ENCODE results near the gene CLEC12A.
"Not testable (repeated sequence)": the region's sequence is repeated elsewhere in the genome, so short reads cannot be mapped to it uniquely, and the experiment has no call there.

Gene CLEC12A

DNA sequence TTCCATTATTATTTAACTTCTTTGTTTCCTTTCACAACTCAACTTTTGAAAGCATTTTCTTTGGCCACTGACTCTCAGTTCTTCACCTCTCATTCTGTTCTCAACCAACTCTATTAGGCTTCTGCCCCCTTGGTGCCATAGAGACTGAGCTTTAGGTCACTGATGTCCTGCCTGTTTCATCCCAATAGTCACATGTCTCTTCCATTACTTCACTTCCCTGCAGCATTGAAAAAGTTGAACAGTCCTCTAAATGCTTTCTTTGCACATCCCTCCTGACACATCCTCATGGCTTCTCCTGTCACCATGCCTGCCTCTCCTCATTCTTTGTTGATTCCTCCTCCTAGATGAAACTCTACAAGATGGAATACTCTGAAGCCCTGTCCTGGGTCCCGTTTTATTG, 2.7 kb downstream of the CLEC12A start:
- DNase-seq (ENCODE audit: low read depth), result no peak

DNA sequence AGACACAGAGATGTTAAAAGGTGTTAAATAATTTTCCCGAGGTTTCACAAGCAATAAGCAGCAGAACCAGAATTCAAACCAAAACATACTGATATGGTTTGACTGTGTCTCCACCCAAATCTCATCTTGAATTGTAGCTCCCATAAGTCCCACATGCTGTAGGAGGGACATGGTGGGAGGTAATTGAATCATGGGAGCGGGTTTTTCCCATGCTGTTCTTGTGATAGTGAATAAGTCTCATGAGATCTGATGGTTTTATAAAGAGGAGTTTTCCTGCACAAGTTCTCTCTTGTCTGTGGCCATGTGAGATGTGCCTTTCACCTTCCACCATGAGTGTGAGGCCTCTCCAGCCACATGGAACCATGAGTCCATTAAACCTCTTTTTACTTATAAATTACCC, 3.5 kb downstream of the CLEC12A start:
- not testable (repeated sequence) for DNase-seq (ENCODE audit: low read depth)

DNA sequence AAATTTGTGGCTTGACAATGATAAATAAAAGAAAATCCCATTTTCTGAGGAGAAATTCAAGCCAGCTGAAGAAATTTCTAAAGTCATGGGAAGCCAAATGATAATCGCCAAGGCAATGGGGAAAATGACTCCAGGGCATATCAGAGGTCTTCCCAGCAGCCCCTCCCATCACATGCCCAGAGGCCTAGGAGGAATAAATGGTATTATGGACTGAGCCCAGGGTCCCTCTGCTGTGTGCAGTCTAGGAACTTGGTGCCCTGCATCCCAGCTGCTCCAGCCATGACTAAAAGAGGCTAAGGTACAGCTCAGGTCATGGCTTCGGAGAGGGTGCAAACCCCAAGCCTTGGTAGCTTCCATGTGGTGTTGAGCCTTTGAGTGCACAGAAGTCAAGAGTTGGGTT, 4.4 kb downstream of the CLEC12A start:
- DNase-seq (ENCODE audit: low read depth), result no peak

DNA sequence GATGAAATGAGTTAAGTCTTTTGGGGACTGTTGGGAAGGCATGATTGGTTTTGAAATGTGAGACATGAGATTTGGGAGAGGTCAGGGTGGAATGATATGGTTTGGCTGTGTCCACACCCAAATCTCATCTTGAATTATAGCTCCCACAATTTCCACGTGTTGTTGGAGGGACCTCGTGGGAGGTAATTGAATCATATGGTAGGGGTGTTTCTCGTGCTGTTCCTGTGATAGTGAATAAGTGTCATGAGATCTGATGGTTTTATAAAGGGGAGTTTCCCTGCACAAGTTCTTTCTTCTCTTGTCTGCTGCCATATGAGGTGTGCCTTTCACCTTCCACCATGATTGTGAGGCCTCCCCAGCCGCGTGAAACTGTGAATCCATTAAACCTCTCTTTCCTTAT, 5.4 kb downstream of the CLEC12A start:
- not testable (repeated sequence) for DNase-seq (ENCODE audit: low read depth)

DNA sequence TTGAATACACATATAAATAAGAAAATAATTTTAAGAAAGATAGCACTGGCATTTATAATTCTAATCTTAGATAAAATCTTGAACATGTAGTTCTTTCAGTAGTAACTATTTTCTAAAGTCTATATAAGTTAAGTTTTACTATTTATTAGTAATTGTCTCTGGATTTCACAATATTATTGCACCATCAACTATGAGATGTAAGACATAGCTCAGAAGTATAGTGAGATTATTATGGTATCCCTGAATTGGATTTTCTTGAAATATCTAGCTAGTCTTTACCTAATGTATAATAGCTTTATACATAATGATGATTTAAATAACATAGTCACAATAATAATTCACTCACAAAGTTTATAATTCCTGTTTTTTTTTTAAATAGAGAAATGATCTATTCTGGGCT, 6.7 kb downstream of the CLEC12A start:
- no peak for DNase-seq (ENCODE audit: low read depth)

DNA sequence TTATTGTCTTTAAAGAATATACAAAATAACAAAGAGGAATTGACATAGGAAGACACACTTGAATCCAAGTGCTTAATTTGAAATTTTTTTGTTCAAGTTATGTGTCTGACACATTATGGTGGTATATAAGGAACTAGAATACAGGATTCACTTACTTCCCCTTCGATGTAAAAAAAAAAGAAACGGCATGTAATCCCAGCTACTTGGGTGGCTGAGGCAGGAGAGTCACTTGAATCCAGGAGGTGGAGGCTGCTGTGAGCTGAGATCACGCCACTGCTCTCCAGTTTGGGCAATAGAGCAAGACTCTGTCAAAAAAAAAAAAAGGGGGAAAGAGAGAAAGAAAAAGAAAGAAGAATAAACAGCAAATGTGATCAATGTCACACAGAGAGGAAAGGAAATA, 8.9 kb downstream of the CLEC12A start:
- DNase-seq (ENCODE audit: low read depth), result no peak

DNA sequence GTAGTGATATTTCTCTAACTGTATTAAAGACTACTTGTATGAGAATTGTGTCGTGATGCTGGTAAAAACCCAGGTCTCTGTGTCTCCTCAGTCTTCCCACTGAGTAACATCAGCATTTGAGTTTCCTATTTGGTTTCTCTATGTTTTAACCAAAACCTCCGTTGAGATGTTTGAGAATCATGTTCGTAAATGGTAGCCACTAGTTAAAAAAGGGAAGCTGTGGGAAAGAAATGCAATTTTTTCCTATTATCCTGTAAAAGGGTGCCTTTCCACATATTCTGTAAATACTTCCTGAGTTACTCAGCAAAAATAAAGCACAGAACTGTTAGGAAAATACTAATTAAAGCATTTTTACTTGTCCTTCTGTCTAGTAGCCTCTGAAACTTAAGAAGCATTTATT, 20.7 kb downstream of the CLEC12A start:
- DNase-seq (ENCODE audit: low read depth), result no peak

DNA sequence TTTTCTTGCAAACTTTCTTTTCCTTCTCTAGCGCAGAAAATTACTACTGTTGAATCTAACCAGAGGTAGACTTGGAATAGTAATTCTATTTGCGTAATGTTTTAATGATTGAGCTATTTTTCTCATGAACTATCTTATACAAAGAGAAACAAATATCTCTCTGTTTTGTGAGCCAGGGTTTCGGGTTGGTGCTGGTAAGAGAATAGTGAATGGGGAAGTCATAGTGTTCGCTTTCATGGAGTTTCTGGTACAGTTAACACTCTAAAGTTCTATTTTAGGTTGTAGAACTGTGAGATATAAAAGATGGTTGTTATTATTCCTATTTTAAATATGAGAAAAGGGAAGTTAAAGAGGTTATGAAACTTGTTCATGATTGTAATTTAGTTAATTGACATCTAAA, 21.1 kb downstream of the CLEC12A start:
- no peak for DNase-seq (ENCODE audit: low read depth)

DNA sequence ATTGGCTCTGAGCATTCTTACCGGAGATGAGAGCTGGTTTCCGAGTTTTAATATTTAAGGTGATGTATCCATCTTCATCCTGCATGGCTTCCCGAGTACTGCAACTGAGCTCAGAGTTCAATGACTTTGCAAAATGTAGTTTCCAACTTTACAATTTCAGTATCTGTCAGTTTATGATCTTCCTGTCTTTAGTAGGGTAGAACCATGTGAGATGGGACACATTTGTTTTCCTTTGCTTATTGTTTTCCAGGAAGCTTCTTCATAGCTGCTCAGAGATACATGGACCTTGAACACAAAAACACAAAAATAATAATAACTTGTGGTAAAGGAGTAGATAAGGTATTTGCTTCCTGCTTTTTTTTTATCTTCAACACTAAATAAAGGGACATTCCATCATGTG, 27.8 kb downstream of the CLEC12A start, which contains the start of gene CLEC1B:
Gene CLEC1B (minus strand): TSS at position 106 of the 400 bp plus-strand sequence. CDS start 21 bp downstream, at position 85.
- no peak for DNase-seq (ENCODE audit: low read depth)

DNA sequence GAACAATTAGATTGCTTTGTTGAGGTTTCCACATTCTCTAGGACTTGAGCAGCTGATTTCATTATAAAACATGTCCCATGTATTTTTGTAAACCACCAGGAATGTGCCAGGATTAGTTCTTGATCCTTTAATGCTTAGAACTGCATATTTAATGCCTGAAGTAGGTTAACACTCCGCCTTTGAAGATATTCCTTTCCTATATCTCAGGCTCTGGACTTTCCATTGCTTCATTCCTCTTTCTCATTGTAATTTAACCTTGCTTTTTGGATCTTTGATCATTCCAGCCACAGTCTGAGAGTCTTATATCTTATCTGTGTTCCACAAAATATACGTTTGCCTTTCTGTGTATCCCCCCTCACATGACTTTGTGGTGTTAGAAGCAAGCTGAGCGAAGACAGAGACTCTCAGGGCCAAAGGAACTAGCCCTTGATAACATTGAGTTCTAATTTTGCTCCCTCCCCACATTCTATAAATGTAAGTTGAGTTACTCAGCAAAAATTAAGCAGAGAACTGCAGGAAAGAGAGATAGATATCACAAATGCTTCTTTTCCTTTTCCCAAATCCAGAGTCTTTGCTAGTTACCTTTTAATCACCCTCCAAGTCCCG, 30.1 kb downstream of the CLEC12A start:
- DNase-seq (ENCODE audit: low read depth), result no peak

DNA sequence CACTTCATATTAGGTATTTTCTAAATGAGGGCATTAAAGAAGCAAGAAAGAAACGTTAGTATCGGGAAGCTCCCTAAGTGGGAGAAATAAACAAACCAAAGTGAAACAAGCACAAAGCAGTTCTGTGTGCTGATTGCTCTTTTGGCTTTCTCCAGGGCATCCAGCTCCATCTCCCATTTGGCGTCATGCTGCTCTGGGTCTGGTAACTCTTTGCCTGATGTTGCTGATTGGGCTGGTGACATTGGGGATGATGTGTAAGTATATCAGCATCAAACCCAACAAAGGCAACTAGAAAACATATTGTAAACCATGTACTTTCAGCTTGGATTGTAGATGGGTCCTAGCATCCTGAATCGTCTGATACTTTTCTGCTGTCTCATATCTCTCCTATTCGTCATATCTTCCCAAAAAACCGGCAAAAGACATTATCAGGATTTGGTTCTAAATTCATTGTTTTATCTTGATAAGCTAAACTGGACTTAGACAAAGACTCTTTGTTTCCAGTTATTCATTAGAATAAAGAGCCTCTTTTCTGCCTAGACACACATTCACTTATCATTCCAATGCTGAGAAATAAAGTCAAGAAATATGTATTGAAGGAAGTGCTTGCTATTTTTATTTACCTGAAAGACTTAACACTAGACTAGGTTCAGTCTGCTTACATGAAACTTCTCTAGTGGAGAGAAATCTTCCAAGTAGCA, 41.6 kb downstream of the CLEC12A start:
- DNase-seq (ENCODE audit: low read depth), result no peak

DNA sequence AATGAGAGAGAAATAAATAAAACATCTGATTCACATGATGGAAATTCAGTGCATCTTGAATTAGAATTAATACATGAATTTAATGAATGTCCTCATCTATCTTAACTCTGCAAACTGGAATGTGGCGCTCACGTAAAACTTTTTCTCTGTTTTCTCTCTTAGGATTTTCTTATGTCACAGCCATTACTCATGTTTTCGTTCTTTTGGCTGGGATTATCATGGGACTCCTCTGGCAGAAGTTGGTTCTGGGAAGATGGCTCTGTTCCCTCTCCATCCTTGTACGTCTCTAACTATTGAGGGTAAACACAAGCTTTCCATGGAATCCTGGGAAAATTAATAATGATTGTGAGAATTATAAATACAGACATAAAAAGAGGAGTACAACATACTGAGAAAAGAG, 44.2 kb downstream of the CLEC12A start:
- no peak for DNase-seq (ENCODE audit: low read depth)

DNA sequence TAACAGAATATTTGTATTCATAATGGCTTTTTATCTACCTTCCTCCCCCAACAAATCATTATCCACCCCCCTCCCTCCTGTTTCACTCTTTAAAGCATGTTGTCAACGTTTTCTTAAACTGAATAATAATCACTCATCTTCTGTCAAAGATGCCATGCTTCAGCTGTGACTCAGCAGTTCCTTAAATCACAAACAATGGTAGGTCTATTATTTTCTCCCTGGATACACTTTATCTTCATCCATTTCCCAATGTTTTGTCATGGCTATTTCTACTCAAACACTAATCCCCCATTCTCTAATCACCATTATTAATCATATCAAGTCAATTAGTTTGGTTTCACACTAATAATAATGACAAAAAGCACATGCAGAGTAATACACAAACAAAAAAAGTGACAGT, 45.7 kb downstream of the CLEC12A start:
- DNase-seq (ENCODE audit: low read depth), result no peak

DNA sequence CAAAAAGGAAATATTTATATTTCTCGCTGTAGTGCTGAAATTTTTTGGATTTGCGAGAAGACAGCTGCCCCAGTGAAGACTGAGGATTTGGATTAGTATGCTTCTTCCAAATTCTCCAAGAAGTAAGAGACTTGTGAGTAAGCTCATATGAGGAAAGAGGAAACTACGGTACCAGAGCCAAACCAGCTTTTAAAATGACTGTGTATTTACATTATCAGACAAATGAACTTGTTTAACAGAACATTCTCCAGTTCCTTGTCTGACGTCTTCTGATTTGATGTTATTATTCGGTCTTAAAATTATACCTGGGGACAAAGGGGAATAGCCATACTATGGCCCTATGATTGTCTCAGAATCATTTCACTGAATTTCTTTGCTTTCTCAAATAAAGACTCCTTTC, 47.2 kb downstream of the CLEC12A start:
- DNase-seq (ENCODE audit: low read depth), result no peak

DNA sequence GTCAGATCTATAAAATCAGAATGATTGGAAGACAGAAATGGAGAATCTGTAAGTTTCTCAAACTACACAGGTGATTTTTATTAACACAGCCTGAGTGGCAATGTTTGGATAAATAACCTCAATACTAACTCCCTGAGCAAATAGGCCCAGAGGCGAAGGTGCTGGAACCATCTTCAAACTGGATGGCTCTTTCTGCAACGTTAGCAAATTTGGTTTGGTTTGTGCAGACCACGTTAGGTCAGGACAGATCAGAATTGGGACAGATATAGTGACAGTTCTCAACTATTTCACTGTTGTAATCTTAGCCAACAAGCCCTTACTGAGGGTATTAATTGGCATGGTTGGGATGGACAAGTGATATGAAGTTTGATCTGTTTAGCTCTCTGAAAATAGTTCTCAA, 50.1 kb downstream of the CLEC12A start:
- no peak for DNase-seq (ENCODE audit: low read depth)

DNA sequence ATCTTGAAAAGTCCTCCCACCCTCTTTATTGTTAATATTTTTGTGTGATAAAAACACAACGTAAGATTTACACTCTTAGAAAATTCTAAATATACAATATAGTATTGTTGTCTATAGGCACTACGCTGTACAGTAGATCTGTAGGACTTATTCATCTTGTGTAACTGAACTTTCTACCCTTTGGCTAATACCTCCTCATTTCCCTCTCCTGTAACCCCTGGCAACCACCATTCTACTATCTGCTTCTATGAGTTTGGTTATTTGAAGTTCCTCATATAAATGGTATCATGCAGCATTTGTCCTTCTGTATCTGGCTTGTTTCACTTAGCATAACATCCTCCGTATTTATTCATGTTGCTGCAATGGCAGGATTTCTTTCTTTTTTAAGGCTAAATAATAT, 54.0 kb downstream of the CLEC12A start:
- no peak for DNase-seq (ENCODE audit: low read depth)

DNA sequence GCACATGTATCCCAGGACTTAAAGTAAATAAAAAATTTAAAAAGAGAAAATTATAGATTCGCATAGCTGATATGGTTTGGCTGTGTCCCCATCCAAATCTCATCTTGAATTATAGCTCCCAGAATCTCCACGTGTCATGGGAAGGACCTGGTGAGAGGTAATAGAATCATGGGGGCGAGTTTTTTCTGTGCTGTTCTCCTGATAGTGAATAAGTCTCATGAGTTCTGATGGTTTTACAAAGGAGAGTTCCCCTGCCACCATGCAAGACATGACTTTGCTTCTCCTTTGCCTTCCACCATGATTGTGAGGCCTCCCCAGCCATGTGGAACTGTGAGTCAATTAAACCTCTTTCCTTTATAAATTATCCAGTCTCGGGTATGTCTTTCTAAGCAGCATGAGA, 55.5 kb downstream of the CLEC12A start:
- DNase-seq (ENCODE audit: low read depth), result not testable (repeated sequence)

DNA sequence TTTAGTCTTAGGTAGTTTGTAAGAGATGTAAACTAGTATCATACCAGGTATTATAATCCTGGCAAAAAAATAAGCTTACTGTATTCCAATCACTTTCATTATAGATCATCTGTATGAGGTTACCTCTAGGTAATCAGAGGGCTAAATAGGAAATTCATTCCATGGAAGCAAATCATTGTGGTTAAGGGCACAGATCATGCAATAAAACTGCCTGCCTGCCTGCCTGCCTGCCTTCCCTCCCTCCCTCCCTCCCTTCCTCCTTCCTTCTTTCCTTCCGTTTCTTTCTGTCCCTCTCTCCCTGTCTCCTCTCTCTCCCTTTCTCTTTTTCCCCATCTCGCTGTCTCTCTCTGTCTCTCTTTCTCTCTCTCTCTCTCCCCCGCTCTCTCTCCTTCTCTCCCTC, 56.1 kb downstream of the CLEC12A start:
- DNase-seq (ENCODE audit: low read depth), result no peak

DNA sequence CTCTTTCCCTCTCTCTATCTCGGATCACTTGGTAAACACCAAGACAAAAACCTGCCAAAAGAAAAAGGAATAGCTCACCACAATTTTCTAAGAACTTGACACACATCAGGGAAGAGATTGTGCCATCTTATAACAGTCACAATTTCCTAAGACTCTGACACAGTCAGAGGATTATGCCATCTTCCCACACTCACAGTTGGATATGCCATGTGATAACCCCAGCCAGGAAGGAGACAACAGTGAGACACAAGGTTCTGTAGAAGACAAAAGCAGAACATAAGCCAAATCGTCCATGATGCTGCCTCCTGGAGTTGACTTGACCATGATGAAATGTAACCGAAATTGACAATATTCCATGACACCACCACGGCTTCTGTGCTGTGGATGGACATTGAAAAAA, 56.5 kb downstream of the CLEC12A start:
- peak; percentile 45 for DNase-seq (ENCODE audit: low read depth)

DNA sequence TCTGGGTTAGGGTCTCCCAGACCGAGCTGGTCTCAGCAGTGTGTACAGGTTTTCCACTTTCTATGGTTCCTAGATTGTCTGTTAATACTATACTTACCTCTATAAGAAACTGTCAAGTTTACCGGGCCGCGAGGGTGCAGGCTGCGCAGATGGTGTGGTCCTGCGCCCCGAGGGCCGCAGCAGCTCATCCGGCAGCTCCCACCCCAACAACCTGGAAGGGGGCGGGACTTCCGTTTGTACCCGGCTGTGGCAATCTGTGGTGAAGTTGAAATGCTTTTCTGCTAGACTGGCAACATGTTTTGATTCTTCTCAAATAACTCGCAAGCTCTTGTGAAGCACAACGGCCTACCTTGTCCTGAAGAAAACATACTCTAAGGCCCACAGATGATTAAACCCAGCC, 59.2 kb downstream of the CLEC12A start, which contains the start of gene CLEC9A:
Gene CLEC9A (plus strand): TSS at position 237 of the 400 bp plus-strand sequence. CDS start 22,006 bp downstream, outside the sequence.
- DNase-seq (ENCODE audit: low read depth), result no peak

DNA sequence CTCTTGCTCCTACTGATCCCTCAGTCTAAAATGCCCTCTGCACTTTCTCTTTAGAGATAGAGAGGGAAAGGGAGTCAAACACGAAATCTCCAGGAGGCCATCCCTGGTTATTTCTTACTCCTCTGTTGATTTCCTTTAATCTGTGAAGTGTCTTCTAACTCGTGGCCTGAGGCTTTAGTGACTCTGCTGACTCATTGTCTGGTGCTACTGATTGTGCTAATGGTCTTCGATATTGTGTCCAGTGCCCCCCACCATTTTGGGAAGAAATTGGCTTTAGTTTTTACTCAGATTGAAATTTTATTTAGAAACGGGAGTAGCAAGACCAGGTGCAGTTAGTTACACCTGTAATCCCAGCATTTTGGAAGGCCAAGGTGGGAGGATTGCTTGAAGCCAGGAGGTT, 60.1 kb downstream of the CLEC12A start:
- DNase-seq (ENCODE audit: low read depth), result no peak

DNA sequence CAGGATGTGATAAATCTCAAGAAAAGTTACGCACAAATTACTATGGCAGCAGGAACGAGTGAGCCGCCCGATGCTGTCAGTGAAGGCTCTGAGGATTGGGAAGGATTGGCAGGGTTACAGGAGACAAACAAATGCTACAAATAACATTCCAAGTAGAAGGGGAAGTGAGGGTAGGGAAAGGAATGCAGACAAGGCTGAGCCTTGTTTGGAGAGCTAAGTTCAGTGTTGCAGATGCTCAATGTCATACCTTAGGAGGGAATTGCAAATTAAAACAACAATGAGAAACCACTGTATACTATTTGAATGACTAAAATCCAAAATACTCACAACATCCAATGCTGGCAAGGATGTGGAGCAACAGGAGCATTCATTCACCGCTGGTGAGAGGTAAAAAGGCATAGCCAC, 60.6 kb downstream of the CLEC12A start:
- peak; percentile 40 for DNase-seq (ENCODE audit: low read depth)

DNA sequence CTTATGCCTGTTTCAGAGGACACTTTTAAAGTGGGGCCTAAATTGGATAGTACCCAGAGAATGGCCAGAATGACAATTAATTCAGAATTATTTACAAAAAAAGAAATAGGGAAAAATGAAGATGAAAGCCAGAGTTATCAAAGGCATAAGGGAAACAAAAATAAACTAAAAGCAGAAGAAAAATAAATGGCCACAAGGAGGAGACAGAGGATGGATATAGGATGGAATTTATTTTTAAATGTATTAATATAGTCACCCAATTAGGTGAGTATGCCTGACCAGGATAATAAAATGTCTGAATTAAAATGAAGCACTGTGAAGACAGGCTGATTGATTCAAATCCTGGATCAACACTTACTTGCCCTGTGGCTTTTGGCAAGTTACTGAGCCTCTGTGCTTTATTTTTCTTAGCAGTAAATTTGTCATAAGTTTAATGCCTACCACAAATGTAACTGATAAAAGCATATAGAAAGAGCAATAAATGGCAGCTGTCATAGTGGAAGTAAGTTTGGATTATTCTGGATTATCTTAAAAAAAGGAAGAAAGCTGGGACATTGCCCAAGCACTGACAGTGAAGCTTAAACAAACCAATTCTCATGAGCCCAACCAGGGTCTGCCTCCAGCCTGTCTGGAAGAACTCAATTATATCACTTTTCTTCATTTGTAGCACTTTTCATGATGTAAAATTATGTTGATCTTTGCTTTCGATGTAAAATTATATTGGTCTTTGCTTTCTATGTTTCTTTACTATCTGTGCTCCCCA, 62.8 kb downstream of the CLEC12A start:
- DNase-seq (ENCODE audit: low read depth), result no peak

Measured in stromal cell of bone marrow (primary cell).